Liver (tissue), 3 donors: ENCODE data around the gene PACS1.

Experiments used
- ATF3 ChIP-seq: IDR thresholded peaks from 2 replicates; pipeline ENCODE4 v1.6.1; 2016; ENCODE audit warnings: antibody characterized with exemption
- CTCF ChIP-seq: fragments of 150-350 bp; IDR thresholded peaks from 2 replicates; pipeline ENCODE4 v1.5.1; 2017; ENCODE audit warnings: improper control_type of control experiment, low read depth, low read length; ENCODE audit not compliant: missing input control
- EGR1 ChIP-seq, 2 donors: IDR thresholded peaks; 2 replicates each; pipeline ENCODE4 v1.6.1; 2016 to 2018; ENCODE audit warnings: antibody characterized with exemption in 2 of 2, low read depth in 2 of 2
- FOXA1 ChIP-seq: IDR thresholded peaks from 2 replicates; pipeline ENCODE4 v1.6.1; 2016; ENCODE audit warnings: antibody characterized with exemption
- GABPA ChIP-seq, 2 donors: IDR thresholded peaks in 1 of 2; conservative IDR thresholded peaks in 1 of 2; 2 replicates each; pipeline ENCODE4 v1.6.1; 2016; ENCODE audit warnings: antibody characterized with exemption in 2 of 2, mild to moderate bottlenecking in 1 of 2, moderate library complexity in 1 of 2
- JUND ChIP-seq, 2 donors: IDR thresholded peaks; 2 replicates each; pipeline ENCODE4 v1.6.1; 2016; ENCODE audit warnings: antibody characterized with exemption in 2 of 2
- MAX ChIP-seq: IDR thresholded peaks from 2 replicates; pipeline ENCODE4 v1.6.1; 2016; ENCODE audit warnings: antibody characterized with exemption
- NR2F2 ChIP-seq: IDR thresholded peaks from 2 replicates; pipeline ENCODE4 v1.6.1; 2016; ENCODE audit warnings: antibody characterized with exemption
- RAD21 ChIP-seq, 2 donors: IDR thresholded peaks; 2 replicates each; pipeline ENCODE4 v1.6.1; 2016; ENCODE audit warnings: antibody characterized with exemption in 2 of 2, mild to moderate bottlenecking in 2 of 2
- REST ChIP-seq: IDR thresholded peaks from 2 replicates; pipeline ENCODE4 v1.6.1; 2016; ENCODE audit warnings: antibody characterized with exemption, mild to moderate bottlenecking
- SP1 ChIP-seq: IDR thresholded peaks from 2 replicates; pipeline ENCODE4 v1.6.1; 2018; ENCODE audit warnings: antibody characterized with exemption, mild to moderate bottlenecking
- TAF1 ChIP-seq: conservative IDR thresholded peaks from 2 replicates; pipeline ENCODE4 v1.6.1; 2016; ENCODE audit warnings: antibody characterized with exemption, mild to moderate bottlenecking
- YY1 ChIP-seq: IDR thresholded peaks from 2 replicates; pipeline ENCODE4 v1.6.1; 2016; ENCODE audit warnings: antibody characterized with exemption, mild to moderate bottlenecking
- ZBTB33 ChIP-seq: IDR thresholded peaks from 2 replicates; pipeline ENCODE4 v1.6.1; 2016; ENCODE audit warnings: antibody characterized with exemption
- donor health status: healthy.
- donor health status: healthy.

- TF ChIP-seq MAX (no peak), CTCF (no peak), JUND (IDR thresholded peaks at IDR 0.05) (no peak), EGR1 (IDR thresholded peaks at IDR 0.05; ENCODE audit: low read depth in 2 of 2) (no peak), FOXA1 (no peak), GABPA (IDR thresholded peaks at IDR 0.05 in 1 of 2, conservative IDR thresholded peaks at IDR 0.05 in 1 of 2) (no peak), TAF1 (no peak), RAD21 (IDR thresholded peaks at IDR 0.05) (no peak), REST (no peak), YY1 (no peak), ZBTB33 (no peak), ATF3 (no peak), NR2F2 (no peak), SP1 (no peak)
These were observed 156.0 kb downstream of the PACS1 start for GRCh38 chr11:66226101-66226500.
